SK-N-SH (cell line): ENCODE results near the gene SAA1. TPM values are rescaled to one million over a fixed set of nuclear protein-coding genes. Genes with fewer than 3 reads are reported as not detected.
"Not testable (repeated sequence)": the region's sequence is repeated elsewhere in the genome, so short reads cannot be mapped to it uniquely, and the experiment has no call there.

Source experiments
- CTCF ChIA-PET: fragments of 300-600, 350-600 bp; formaldehyde crosslinking; extraction: SDS; loops from one replicate; lab custom pipeline; 2021; lab: Yijun Ruan, JAX
- POLR2A ChIA-PET: fragments of 350-600 bp; sonication (Branson Sonifier 250); formaldehyde crosslinking; extraction: SDS; loops from one replicate; lab custom pipeline; 2020; ENCODE audit warnings: antibody characterized with exemption, inconsistent platforms; lab: Yijun Ruan, JAX
- DNase-seq: peaks from one replicate; pipeline ENCODE4 v3.0.0; 2012
- H2AFZ ChIP-seq: fragments of 200-600 bp; sonication (generic); 2 replicates; pipeline ENCODE4 v1.8.1; 2016; ENCODE audit warnings: antibody characterized with exemption, mild to moderate bottlenecking, low read depth
- H3F3A ChIP-seq: fragments of 200-600 bp; sonication (generic); replicated peaks from 2 replicates; pipeline ENCODE3; 2016; ENCODE audit warnings: antibody characterized with exemption, mild to moderate bottlenecking; ENCODE audit not compliant: insufficient read depth
- H3K27ac ChIP-seq, 2 experiments: fragments of 200-500 bp in 1 of 2; fragments of 200-600 bp in 1 of 2; sonication (Bioruptor generic) in 1 of 2; sonication (generic), shearing (Covaris generic) in 1 of 2; 2 replicates each; pipeline versions ENCODE4 v1.5.1 to v1.6.1; 2014 to 2016; ENCODE audit warnings: low read depth in 2 of 2, inconsistent platforms in 1 of 2, low read length in 1 of 2, mild to moderate bottlenecking in 1 of 2, mixed read lengths in 1 of 2
- H3K27me3 ChIP-seq: fragments of 200-600 bp; sonication (generic), shearing (Covaris generic); 2 replicates; pipeline ENCODE4 v1.6.1; 2016; ENCODE audit warnings: mixed run types; ENCODE audit not compliant: insufficient read depth
- H3K36me3 ChIP-seq, 2 experiments: fragments of 200-500 bp in 1 of 2; fragments of 200-600 bp in 1 of 2; sonication (Bioruptor generic) in 1 of 2; sonication (generic) in 1 of 2; replicated peaks in 1 of 2; 2 replicates each; pipeline versions ENCODE3 to v1.5.1; 2014 to 2016; ENCODE audit warnings: low read length in 1 of 2, mild to moderate bottlenecking in 1 of 2; ENCODE audit not compliant: insufficient read depth in 2 of 2, control insufficient read depth in 1 of 2
- H3K4me1 ChIP-seq, 2 experiments: fragments of 200-500 bp in 1 of 2; fragments of 200-600 bp in 1 of 2; sonication (Bioruptor generic) in 1 of 2; sonication (generic), shearing (Covaris generic) in 1 of 2; 2 replicates each; pipeline versions ENCODE4 v1.5.1 to v1.6.1; 2014 to 2016; ENCODE audit warnings: low read depth in 1 of 2, low read length in 1 of 2, mixed run types in 1 of 2; ENCODE audit not compliant: insufficient read depth in 2 of 2, control insufficient read depth in 1 of 2
- H3K4me2 ChIP-seq: fragments of 200-600 bp; sonication (generic), shearing (Covaris generic); 2 replicates; pipeline ENCODE4 v1.6.1; 2017; ENCODE audit warnings: mixed run types
- H3K4me3 ChIP-seq, 2 experiments: fragments of 200-500 bp in 1 of 2; fragments of 200-600 bp in 1 of 2; sonication (Bioruptor generic) in 1 of 2; sonication (generic), shearing (Covaris generic) in 1 of 2; 2 replicates each; pipeline versions ENCODE4 v1.5.1 to v1.8.1; 2014 to 2016; ENCODE audit warnings: low read depth in 2 of 2, inconsistent platforms in 1 of 2, low read length in 1 of 2, mild to moderate bottlenecking in 1 of 2, mixed read lengths in 1 of 2, moderate library complexity in 1 of 2
- H3K79me2 ChIP-seq: fragments of 200-600 bp; sonication (generic); 2 replicates; pipeline ENCODE4 v1.8.1; 2017; ENCODE audit warnings: mild to moderate bottlenecking; ENCODE audit not compliant: insufficient read depth
- H3K9ac ChIP-seq: fragments of 200-600 bp; sonication (generic); 2 replicates; pipeline ENCODE4 v1.6.1; 2017; ENCODE audit warnings: mixed run types
- H3K9me2 ChIP-seq: fragments of 200-600 bp; sonication (generic); 2 replicates; pipeline ENCODE4 v1.6.1; 2017; ENCODE audit warnings: mixed run types
- H3K9me3 ChIP-seq: fragments of 200-600 bp; sonication (generic); 2 replicates; pipeline ENCODE4 v1.6.1; 2017; ENCODE audit warnings: mixed run types, mild to moderate bottlenecking, moderate library complexity
- H4K20me1 ChIP-seq: fragments of 200-600 bp; sonication (generic); 2 replicates; pipeline ENCODE4 v1.6.1; 2017; ENCODE audit warnings: mild to moderate bottlenecking, mixed run types; ENCODE audit not compliant: insufficient read depth
- CHD2 ChIP-seq: fragments of 150-350 bp; IDR thresholded peaks from 2 replicates; pipeline ENCODE4 v1.6.1; 2018; ENCODE audit warnings: low read length; ENCODE audit not compliant: partially characterized antibody
- EP300 ChIP-seq, 2 experiments: IDR thresholded peaks; 2 replicates each; pipeline versions ENCODE4 v1.4.0 to v1.6.1; 2012; ENCODE audit warnings: borderline replicate concordance in 1 of 2, low read depth in 1 of 2, low read length in 1 of 2
- EZH2phosphoT487 ChIP-seq: fragments of 200-600 bp; sonication (generic); IDR thresholded peaks from 2 replicates; pipeline ENCODE4 v1.6.1; 2017; ENCODE audit warnings: low read depth, mixed run types, mild to moderate bottlenecking, antibody characterized with exemption, moderate library complexity, borderline replicate concordance
- FOSL2 ChIP-seq: IDR thresholded peaks from 2 replicates; pipeline ENCODE4 v1.4.0; 2012; ENCODE audit warnings: low read depth, mild to moderate bottlenecking, moderate library complexity, borderline replicate concordance
- FOXJ3 ChIP-seq: sonication (generic); formaldehyde crosslinking; IDR thresholded peaks from 2 replicates; pipeline ENCODE4 v1.5.1; 2020; ENCODE audit warnings: mild to moderate bottlenecking, missing genetic modification reagents
- FOXM1 ChIP-seq: IDR thresholded peaks from 2 replicates; pipeline ENCODE4 v1.4.0; 2012; ENCODE audit warnings: low read depth, mild to moderate bottlenecking
- GABPA ChIP-seq: IDR thresholded peaks from 2 replicates; pipeline ENCODE4 v1.4.0; 2012; ENCODE audit warnings: low read depth, mild to moderate bottlenecking
- MAX ChIP-seq: IDR thresholded peaks from 2 replicates; pipeline ENCODE4 v1.4.0; 2012; ENCODE audit warnings: low read depth
- NFIC ChIP-seq: IDR thresholded peaks from 2 replicates; pipeline ENCODE4 v1.4.0; 2012; ENCODE audit warnings: borderline replicate concordance
- NRF1 ChIP-seq: IDR thresholded peaks from 2 replicates; pipeline ENCODE4 v1.6.1; 2012; ENCODE audit warnings: low read depth, mild to moderate bottlenecking, low read length
- PBX3 ChIP-seq: IDR thresholded peaks from 2 replicates; pipeline ENCODE4; 2012
- POLR2AphosphoS5 ChIP-seq: IDR thresholded peaks from 2 replicates; pipeline ENCODE4 v1.6.1; 2012; ENCODE audit warnings: low read depth, low read length
- REST ChIP-seq: IDR thresholded peaks from 2 replicates; pipeline ENCODE4 v1.6.1; 2012; ENCODE audit warnings: mild to moderate bottlenecking, low read depth, low read length, moderate library complexity
- RFX5 ChIP-seq: IDR thresholded peaks from 2 replicates; pipeline ENCODE4 v1.6.1; 2012; ENCODE audit warnings: mild to moderate bottlenecking, improper control_type of control experiment, low read length
- RXRA ChIP-seq: IDR thresholded peaks from 2 replicates; pipeline ENCODE4 v1.4.0; 2012; ENCODE audit warnings: low read depth, mild to moderate bottlenecking, borderline replicate concordance
- SMC3 ChIP-seq: IDR thresholded peaks from 2 replicates; pipeline ENCODE4 v1.6.1; 2012; ENCODE audit warnings: low read depth, low read length, improper control_type of control experiment
- TAF1 ChIP-seq: IDR thresholded peaks from 2 replicates; pipeline ENCODE4 v1.6.1; 2012; ENCODE audit warnings: low read depth, mild to moderate bottlenecking, low read length, moderate library complexity, borderline replicate concordance
- TCF12 ChIP-seq: IDR thresholded peaks from 2 replicates; pipeline ENCODE4 v1.4.0; 2012
- WGBS: methylation state at CpG from one replicate; pipeline ENCODE4 v1.1.6; 2017; ENCODE audit warnings: low lambda C conversion rate; 5-methylcytosine and 5-hydroxymethylcytosine counted together
- polyA plus RNA-seq, 3 experiments: library from polyadenylated mRNA; depleted of rRNA; stranded (reverse); fragments of >200 nt; gene quantifications; 2 replicates each; pipeline ENCODE4 v1.2.3, GENCODE V29; 2012

SAA1 gene
- polyA plus RNA-seq, 1 of the 3 experiments (the other 2 are of a cell fraction): not detected

GRCh38 chr11:18261721-18262120, 4.3 kb upstream of the SAA1 start (continued):
- TF ChIP-seq RFX5 (no peak), FOXJ3 (CRISPR knock-in tag) (no peak)
- TF ChIP-seq, all 33 proteins: peak for 0

GRCh38 chr11:18262681-18263350, 3.2 kb upstream of the SAA1 start:
- DNase-seq, H2AFZ ChIP-seq, H3K9ac ChIP-seq, POLR2A ChIA-PET, H3K4me2 ChIP-seq, H4K20me1 ChIP-seq, H3K9me3 ChIP-seq, H3F3A ChIP-seq, H3K9me2 ChIP-seq, H3K27me3 ChIP-seq, H3K4me3 ChIP-seq, H3K4me1 ChIP-seq, CTCF ChIA-PET, H3K27ac ChIP-seq, H3K79me2 ChIP-seq, H3K36me3 ChIP-seq: not testable (repeated sequence)
- WGBS: 38% methylated on average over 6 of the region's 8 CpGs

- Histone ChIP-seq H3F3A (no peaks in the 10 kb centered on the region), H2AFZ (no peak overlapping the region), H3K79me2 (no peaks in the 10 kb centered on the region), H3K9me2 (no peaks in the 10 kb centered on the region), H3K4me2 (no peak overlapping the region), H3K9me3 (no peaks in the 10 kb centered on the region), H3K9ac (no peak overlapping the region), H3K4me1 (no peaks in the 10 kb centered on the region), H4K20me1 (no peaks in the 10 kb centered on the region), H3K27ac (no peak overlapping the region), H3K27me3 (no peaks in the 10 kb centered on the region), H3K4me3 (no peak overlapping the region), H3K36me3 (no peaks in the 10 kb centered on the region)
- no peak for TF ChIP-seq FOSL2
- TF ChIP-seq EZH2phosphoT487: no peak
- TF ChIP-seq PBX3: no peak
- TF ChIP-seq RXRA: no peak
- no peak for TF ChIP-seq NRF1
- TF ChIP-seq FOXM1: no peak
- no peak for TF ChIP-seq RFX5
- no peak for TF ChIP-seq CHD2
- no peak for TF ChIP-seq SMC3
- TF ChIP-seq POLR2AphosphoS5: no peak
- TF ChIP-seq REST: no peak
- TF ChIP-seq EP300 (IDR thresholded peaks at IDR 0.05; ENCODE audit: borderline replicate concordance in 1 of 2, low read depth in 1 of 2, low read length in 1 of 2): no peak
- TF ChIP-seq TAF1: no peak
- TF ChIP-seq GABPA: no peak
- no peak for TF ChIP-seq TCF12
- no peak for TF ChIP-seq NFIC
- no peak for TF ChIP-seq MAX
- POLR2A ChIA-PET: no interaction called here
- CTCF ChIA-PET: interaction anchor here (0.8 kb wide), 1 partner anchor 20 kb away, joined by 4 read pairs; no protein-coding TSS in a partner anchor
- no peak for DNase-seq
- 18% methylated on average over 4 of the region's 4 CpGs for WGBS
Measured at GRCh38 chr11:18264035-18264434, 2.0 kb upstream of the SAA1 start.
